ENCODE data around the gene ABHD2. TPM values are rescaled to one million over a fixed set of nuclear protein-coding genes. Genes with fewer than 3 reads are reported as not detected.

Gene ABHD2
- total RNA-seq, 1 experiment from 2014 or later: 15.6 TPM

- Histone ChIP-seq H4K8ac (replicated peaks; ENCODE audit: insufficient read length, low read depth, low read length) (no peak overlapping the region), H3K27ac (ENCODE audit: insufficient read length, low read depth, low read length) (no peak overlapping the region), H3K14ac (ENCODE audit: insufficient read depth, low read length) (no peak overlapping the region), H3K18ac (ENCODE audit: insufficient read length, low read depth, low read length) (no peak overlapping the region), H3K9ac (ENCODE audit: extremely low read depth, insufficient read length, low read length) (no peak overlapping the region), H2BK120ac (ENCODE audit: low read depth, low read length, poor library complexity, severe bottlenecking) (no peak overlapping the region), H2BK5ac (ENCODE audit: insufficient read length, low read length) (no peak overlapping the region), H3T11ph (ENCODE audit: low read length) (no peak overlapping the region), H2AFZ (ENCODE audit: low read length) (no peak overlapping the region), H3K4ac (ENCODE audit: low read depth, low read length) (no peak overlapping the region), H3K27me3 (ENCODE audit: insufficient read depth, low read length) (no peaks in the 10 kb centered on the region), H3K4me2 (ENCODE audit: insufficient read depth, insufficient read length, low read length) (no peak overlapping the region), H2BK12ac (ENCODE audit: insufficient read length, low read depth, low read length) (no peak overlapping the region), H3K9me3 (ENCODE audit: control insufficient read depth, low read depth, low read length) (no peaks in the 10 kb centered on the region), H2AK5ac (ENCODE audit: insufficient read length, low read length) (no peak overlapping the region), H3K79me1 (ENCODE audit: insufficient read depth, low read depth, low read length, poor library complexity, severe bottlenecking) (no peaks in the 10 kb centered on the region), H2BK20ac (ENCODE audit: low read depth, low read length, poor library complexity, severe bottlenecking) (no peak overlapping the region), H3K23me2 (ENCODE audit: insufficient read length, low read depth, low read length, poor library complexity, severe bottlenecking) (no peaks in the 10 kb centered on the region), H3K79me2 (ENCODE audit: insufficient read depth, low read length) (no peaks in the 10 kb centered on the region), H2BK15ac (ENCODE audit: low read depth, low read length) (no peak overlapping the region), H3K23ac (ENCODE audit: insufficient read length, low read depth, low read length) (no peak overlapping the region), H4K91ac (ENCODE audit: insufficient read length, low read depth, low read length) (no peak overlapping the region), H3K56ac (ENCODE audit: insufficient read length, low read depth, low read length) (no peak overlapping the region), H3K4me1 (ENCODE audit: insufficient read depth, low read length) (no peaks in the 10 kb centered on the region), H4K20me1 (ENCODE audit: control insufficient read depth, insufficient read depth, insufficient read length) (no peaks in the 10 kb centered on the region), H4K5ac (ENCODE audit: insufficient read length, low read depth, low read length) (no peak overlapping the region)
- peaks cover 18 to 24% (median 21%) of the 10 kb centered on the region in 3 experiments; a peak in 5 of 7 replicates for H3K36me3 Mint-ChIP-seq (ENCODE audit: insufficient read depth in 1 of 3, low read depth in 3 of 3)
- no peak overlapping the region for H3K27ac Mint-ChIP-seq
- H3K4me1 Mint-ChIP-seq: peaks cover 2 to 4% of the 10 kb centered on the region in 2 experiments
- no peaks in the 10 kb centered on the region for H3K9me3 Mint-ChIP-seq
- H3K4me3 Mint-ChIP-seq: no peak overlapping the region
- no peak for TF ChIP-seq CTCF (conservative IDR thresholded peaks at IDR 0.05)
- no peak for DNase-seq
- H3K27me3 Mint-ChIP-seq (ENCODE audit: low read depth): no peaks in the 10 kb centered on the region
- no CpG with 5 or more reads among the region's 10 CpGs for WGBS (ENCODE audit: extremely low coverage, insufficient read length, low lambda C conversion rate)
These were observed 66.9 kb downstream of the ABHD2 start for GRCh38 chr15:89155122-89155521.
